GM12878 (cell line): ENCODE data around the gene WWOX. TPM values are rescaled to one million over a fixed set of nuclear protein-coding genes. Genes with fewer than 3 reads are reported as not detected.

Source experiments
- ATAC-seq: fragments of 200-7000 bp; cut with Tn5 transposase; 3 replicates; pipeline ENCODE4 v1.9.1; 2020; ENCODE audit warnings: mild to moderate bottlenecking, moderate library complexity
- BruUV-seq: library from RNA; stranded (reverse); fragments of 400-500 nt; replicated peaks from 2 replicates; lab custom pipeline; 2021; lab: Mats Ljungman, UMichigan
- CTCF ChIA-PET: fragments of 300-600 bp; sonication (Branson Sonifier 250); formaldehyde crosslinking; extraction: SDS; loops from one replicate; lab custom pipeline; 2021; ENCODE audit warnings: inconsistent platforms; lab: Yijun Ruan, JAX
- POLR2A ChIA-PET: fragments of 350-600 bp; formaldehyde crosslinking; extraction: SDS; loops from one replicate; lab custom pipeline; 2021; ENCODE audit warnings: inconsistent platforms; lab: Charles Lee
- RAD21 ChIA-PET: fragments of 300-600 bp; sonication (Branson Sonifier 250); formaldehyde crosslinking; loops from one replicate; lab custom pipeline; 2023; ENCODE audit warnings: antibody characterized with exemption; ENCODE audit not compliant: unreplicated experiment; lab: Charles Lee
- SMC1A ChIA-PET: fragments of 300-600 bp; sonication (Branson Sonifier 250); formaldehyde crosslinking; loops from one replicate; lab custom pipeline; 2023; ENCODE audit not compliant: unreplicated experiment, uncharacterized antibody; lab: Charles Lee
- DNase-seq: peaks from one replicate; pipeline ENCODE4 v3.0.0-alpha.2; 2011; ENCODE audit warnings: low read depth, low spot score
- FAIRE-seq: peaks from 3 replicates; lab custom pipeline; 2011; peaks lifted over from hg19 to GRCh38; lab: Jason Lieb, UNC
- H2AFZ ChIP-seq: 2 replicates; pipeline ENCODE4 v1.6.0; 2011; ENCODE audit warnings: low read depth, low read length, control low read depth; ENCODE audit not compliant: control insufficient read depth
- H3K27ac ChIP-seq: 2 replicates; pipeline ENCODE4 v1.5.1; 2011; ENCODE audit warnings: control low read depth; ENCODE audit not compliant: control insufficient read depth, insufficient read depth
- H3K27me3 ChIP-seq, 2 experiments: replicated peaks in 1 of 2; 2 replicates each; pipeline versions ENCODE4 v1.6.0 to v1.6.1; 2011; ENCODE audit warnings: low read length in 1 of 2; ENCODE audit not compliant: control insufficient read depth in 2 of 2, insufficient read depth in 2 of 2
- H3K36me3 ChIP-seq, 2 experiments: 2 replicates each; pipeline ENCODE4 v1.5.1; 2011; ENCODE audit warnings: low read length in 1 of 2; ENCODE audit not compliant: control insufficient read depth in 2 of 2, insufficient read depth in 2 of 2
- H3K4me1 ChIP-seq: 2 replicates; pipeline ENCODE4 v1.6.1; 2011; ENCODE audit warnings: mild to moderate bottlenecking, low read length, moderate library complexity, mixed read lengths; ENCODE audit not compliant: control insufficient read depth, insufficient read depth
- H3K4me2 ChIP-seq: 2 replicates; pipeline ENCODE4 v1.6.0; 2011; ENCODE audit warnings: control low read depth; ENCODE audit not compliant: control insufficient read depth, insufficient read depth
- H3K4me3 ChIP-seq: fragments of 200-600 bp; sonication (generic); 2 replicates; pipeline ENCODE4 v1.5.1; 2016
- H3K79me2 ChIP-seq: 2 replicates; pipeline ENCODE4 v1.6.0; 2011; ENCODE audit warnings: low read length; ENCODE audit not compliant: control insufficient read depth, insufficient read depth
- H3K9ac ChIP-seq: 2 replicates; pipeline ENCODE4 v1.8.0; 2011; ENCODE audit warnings: low read length, control low read depth, mixed read lengths; ENCODE audit not compliant: control insufficient read depth, insufficient read depth
- H3K9me3 ChIP-seq: replicated peaks from 3 replicates; pipeline ENCODE4 v1.5.1; 2011; ENCODE audit warnings: mild to moderate bottlenecking, low read length; ENCODE audit not compliant: control insufficient read depth, insufficient read depth
- H4K20me1 ChIP-seq: 2 replicates; pipeline ENCODE4 v1.6.0; 2011; ENCODE audit not compliant: control insufficient read depth, insufficient read depth
- CBFB ChIP-seq: IDR thresholded peaks from 2 replicates; pipeline ENCODE4 v1.6.1; 2016; ENCODE audit warnings: antibody characterized with exemption, low read depth
- CREB1 ChIP-seq: IDR thresholded peaks from 2 replicates; pipeline ENCODE4 v1.6.1; 2012; ENCODE audit warnings: low read depth, mild to moderate bottlenecking, inconsistent platforms
- ETV6 ChIP-seq, 2 experiments: fragments of 450-650 bp in 1 of 2; IDR thresholded peaks in 1 of 2; conservative IDR thresholded peaks in 1 of 2; 2 replicates each; pipeline ENCODE4 v1.6.1; 2014; ENCODE audit warnings: antibody characterized with exemption in 1 of 2, borderline replicate concordance in 1 of 2, low read depth in 1 of 2, mild to moderate bottlenecking in 1 of 2, moderate library complexity in 1 of 2
- FOS ChIP-seq: IDR thresholded peaks from 3 replicates; pipeline ENCODE4 v1.6.1; 2011; ENCODE audit warnings: borderline replicate concordance; ENCODE audit not compliant: insufficient read length; ENCODE audit errors: extremely low read depth
- KDM1A ChIP-seq: fragments of 200-600 bp; sonication (generic); IDR thresholded peaks from 2 replicates; pipeline ENCODE4 v1.6.1; 2016; ENCODE audit warnings: borderline replicate concordance
- MYB ChIP-seq: fragments of 150-350 bp; IDR thresholded peaks from 2 replicates; pipeline ENCODE4 v1.6.1; 2014; ENCODE audit warnings: mild to moderate bottlenecking, low read depth, low read length, borderline replicate concordance
- NFIC ChIP-seq: IDR thresholded peaks from 2 replicates; pipeline ENCODE4 v1.6.1; 2012; ENCODE audit warnings: low read depth, mild to moderate bottlenecking, inconsistent platforms, low read length, moderate library complexity
- NRF1 ChIP-seq: conservative IDR thresholded peaks from 2 replicates; pipeline ENCODE4 v1.6.1; 2011; ENCODE audit warnings: mild to moderate bottlenecking, low read depth, low read length, improper control_type of control experiment
- SMARCA5 ChIP-seq: fragments of 450-650 bp; IDR thresholded peaks from 2 replicates; pipeline ENCODE4 v1.6.1; 2017; ENCODE audit warnings: mild to moderate bottlenecking
- TCF7 ChIP-seq: IDR thresholded peaks from 2 replicates; pipeline ENCODE4 v1.6.1; 2014; ENCODE audit warnings: antibody characterized with exemption, borderline replicate concordance
- ZNF207 ChIP-seq: fragments of 450-650 bp; IDR thresholded peaks from 2 replicates; pipeline ENCODE4 v1.6.1; 2014; ENCODE audit warnings: antibody characterized with exemption, mild to moderate bottlenecking, borderline replicate concordance
- ZNF24 ChIP-seq: fragments of 450-650 bp; IDR thresholded peaks from 2 replicates; pipeline ENCODE4 v1.6.1; 2017; ENCODE audit warnings: antibody characterized with exemption, mild to moderate bottlenecking
- WGBS: methylation state at CpG from one replicate; pipeline ENCODE4 v1.1.6; 2016; ENCODE audit warnings: low lambda C conversion rate; ENCODE audit not compliant: insufficient replicate concordance, insufficient coverage; ENCODE audit errors: missing lambda C conversion rate; 5-methylcytosine and 5-hydroxymethylcytosine counted together
- in situ Hi-C: fragments of 300-500 bp; cut with MboI; formaldehyde crosslinking; loops from 9 replicates; pipeline ENCODE4 v1.14.3; 2018; ENCODE audit warnings: mixed read lengths
- intact Hi-C: fragments of 100-400 bp; cut with micrococcal nuclease; formaldehyde crosslinking; loops from one replicate; pipeline ENCODE4 v1.14.2; 2022; ENCODE audit not compliant: unreplicated experiment
- polyA plus RNA-seq, 11 experiments: library from polyadenylated mRNA; depleted of rRNA in 4 of 11; unstranded in 6 of 11; stranded (reverse) in 5 of 11; fragments of >200 nt; fragmentation: Nextera tagmentation in 4 of 11; fragmentation: Illumina TruSeq in 1 of 11; extraction: Ambion mirVana in 4 of 11; extraction: Trizol in 1 of 11; gene quantifications; 1 replicate in 1 of 11; 2 replicates in 10 of 11; pipeline versions ENCODE4 v1.2.1 to v1.2.3, GENCODE V29; 2011 to 2016; ENCODE audit warnings: inconsistent platforms in 2 of 11, missing spikeins in 2 of 11, low read depth in 1 of 11
- total RNA-seq, 4 experiments: library from RNA; depleted of rRNA in 3 of 4; stranded (reverse); fragments of >200 nt in 3 of 4; fragmentation: Illumina TruSeq in 1 of 4; extraction: Trizol in 1 of 4; gene quantifications; 2 replicates each; pipeline versions ENCODE4 v1.2.1 to v1.2.3, GENCODE V29; 2013 to 2021
- TF ChIP-seq, protein P1 (sequence below): IDR thresholded peaks from 2 replicates; pipeline ENCODE4 v1.6.1; 2012; ENCODE audit warnings: low read depth, low read length, improper control_type of control experiment

Gene WWOX
- total and polyA plus RNA-seq, 10 of the 15 experiments (the other 5 are each of a cell fraction or from before 2014, with no cell fraction given): 2.8 to 24.4 (median 17.8) TPM

DNA sequence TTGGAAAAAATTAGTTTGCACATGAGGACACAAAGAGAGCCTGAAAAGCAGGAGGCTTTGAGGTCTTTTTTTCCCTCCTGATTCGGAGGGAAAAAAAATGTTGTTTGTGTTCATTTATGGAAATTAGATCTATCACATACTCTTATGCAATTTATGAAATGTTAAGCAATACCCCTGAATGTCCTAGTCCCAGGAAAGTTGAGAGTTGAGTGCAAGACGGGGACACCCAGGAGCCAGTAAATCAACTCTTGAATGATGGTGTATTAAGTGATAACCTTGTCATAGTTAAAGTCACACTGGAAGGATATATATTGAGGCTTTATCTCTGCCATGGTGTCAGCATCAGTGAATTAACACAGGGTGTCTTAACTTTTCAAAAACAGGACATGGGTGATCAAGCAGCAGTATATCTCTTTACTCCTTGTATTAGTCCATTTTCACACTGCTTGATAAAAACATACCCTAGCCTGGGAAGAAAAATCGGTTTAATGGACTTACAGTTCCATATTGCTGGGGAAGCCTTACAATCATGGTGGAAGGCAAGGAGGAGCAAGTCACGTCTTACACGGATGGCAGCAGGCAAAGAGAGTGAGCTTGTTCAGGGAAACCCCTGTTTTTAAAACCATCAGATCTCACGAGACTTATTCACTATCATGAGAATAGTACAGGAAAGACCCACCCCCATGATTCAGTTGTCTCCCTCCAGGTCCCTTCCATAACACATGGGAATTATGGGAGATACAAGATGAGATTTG is 1032.0 kb downstream of the WWOX start:
- H4K20me1 ChIP-seq: no peaks in the 10 kb centered on the region
- no peak overlapping the region for H3K4me3 ChIP-seq
- ChIA-PET SMC1A (no interaction called here), RAD21 (no interaction called here), CTCF (no interaction called here), POLR2A (no interaction called here)
- H3K4me1 ChIP-seq: no peaks in the 10 kb centered on the region
- H3K27me3 ChIP-seq: no peaks in the 10 kb centered on the region
- no peak overlapping the region for H3K9ac ChIP-seq
- ATAC-seq (no peak), DNase-seq (no peak)
- no peak overlapping the region for H3K4me2 ChIP-seq
- intact Hi-C loops: no loop called here
- H3K79me2 ChIP-seq: no peaks in the 10 kb centered on the region
- WGBS: 22% methylated on average over 6 of the region's 6 CpGs
- no peaks in the 10 kb centered on the region; the same call in 2 of the 3 replicates for H3K9me3 ChIP-seq
- no peaks in the 10 kb centered on the region for H3K36me3 ChIP-seq
- no TSS peak for BruUV-seq
- no peak overlapping the region for H3K27ac ChIP-seq
- no peak for TF ChIP-seq TCF7
- TF ChIP-seq, protein P1, sequence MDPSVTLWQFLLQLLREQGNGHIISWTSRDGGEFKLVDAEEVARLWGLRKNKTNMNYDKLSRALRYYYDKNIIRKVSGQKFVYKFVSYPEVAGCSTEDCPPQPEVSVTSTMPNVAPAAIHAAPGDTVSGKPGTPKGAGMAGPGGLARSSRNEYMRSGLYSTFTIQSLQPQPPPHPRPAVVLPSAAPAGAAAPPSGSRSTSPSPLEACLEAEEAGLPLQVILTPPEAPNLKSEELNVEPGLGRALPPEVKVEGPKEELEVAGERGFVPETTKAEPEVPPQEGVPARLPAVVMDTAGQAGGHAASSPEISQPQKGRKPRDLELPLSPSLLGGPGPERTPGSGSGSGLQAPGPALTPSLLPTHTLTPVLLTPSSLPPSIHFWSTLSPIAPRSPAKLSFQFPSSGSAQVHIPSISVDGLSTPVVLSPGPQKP: no peak
- no peak for TF ChIP-seq ZNF207
- no peak for TF ChIP-seq ZNF24
- no peak for TF ChIP-seq NRF1
- no peak for TF ChIP-seq KDM1A
- TF ChIP-seq ETV6 (conservative IDR thresholded peaks at IDR 0.05 in 1 of 2, IDR thresholded peaks at IDR 0.05 in 1 of 2; ENCODE audit: borderline replicate concordance in 1 of 2, low read depth in 1 of 2): no peak
- TF ChIP-seq NFIC: no peak
- TF ChIP-seq SMARCA5: no peak
- TF ChIP-seq FOS: no peak
- TF ChIP-seq MYB: no peak
- no peak for TF ChIP-seq CREB1
- TF ChIP-seq CBFB: no peak
- TF ChIP-seq, all 136 proteins: peak for 0
- in situ Hi-C loops: no loop called here
- H2AFZ ChIP-seq: no peak overlapping the region
- FAIRE-seq: no peak
